Measurements from ENCODE around the gene SPNS3. TPM values are rescaled to one million over a fixed set of nuclear protein-coding genes. Genes with fewer than 3 reads are reported as not detected.

Gene SPNS3
- total RNA-seq, 1 donor from 2014 or later = 0.51 TPM

DNA sequence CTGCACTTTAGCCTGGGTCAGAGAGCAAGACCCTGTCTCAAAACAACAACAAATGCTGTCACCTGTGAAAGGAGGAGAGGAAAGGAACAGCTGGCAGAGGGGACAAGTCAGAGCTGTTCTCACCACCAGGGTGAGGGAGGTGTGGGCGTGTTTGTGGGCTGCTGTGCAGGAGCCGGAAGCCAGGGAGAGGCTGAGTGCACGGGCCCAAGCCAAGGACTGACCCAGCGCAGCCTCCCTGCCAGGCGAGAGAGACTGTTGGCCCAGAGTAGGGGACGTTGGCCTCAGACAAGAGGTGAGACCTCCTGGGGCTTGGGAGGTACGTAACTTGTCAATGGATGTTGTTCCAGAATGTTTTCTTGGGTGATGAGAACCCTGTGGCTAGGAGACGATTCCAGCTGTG lies 75.7 kb downstream of the SPNS3 start:
- DNase-seq (ENCODE audit: low read depth in 2 of 2) = peak in 1 of 2 donors; percentile 48

GRCh38 chr17:4509923-4510617 lies 76.3 kb downstream of the SPNS3 start:
- DNase-seq (ENCODE audit: low read depth in 2 of 2) = peak in 1 of 2 donors; percentile 51

DNA sequence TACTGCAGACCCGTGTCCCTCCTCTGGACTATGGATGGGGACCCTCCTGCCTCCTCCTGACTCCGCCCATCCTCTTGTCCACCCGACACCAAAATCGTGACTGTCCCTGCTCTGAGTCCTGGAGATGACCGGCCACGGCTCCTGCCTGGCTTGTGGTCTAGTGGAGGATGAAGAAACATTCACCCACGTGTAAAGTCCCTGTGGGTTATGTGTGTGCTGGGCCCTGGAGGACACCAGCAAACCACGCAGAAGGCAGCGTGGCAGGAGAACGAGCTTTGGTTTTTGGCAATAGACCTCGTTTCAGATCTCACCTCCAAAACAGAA lies 76.8 kb downstream of the SPNS3 start:
- no peak for DNase-seq (ENCODE audit: low read depth in 2 of 2)

- no peak for DNase-seq (ENCODE audit: low read depth in 2 of 2)
These were observed 77.6 kb downstream of the SPNS3 start for GRCh38 chr17:4511199-4511932.

DNA sequence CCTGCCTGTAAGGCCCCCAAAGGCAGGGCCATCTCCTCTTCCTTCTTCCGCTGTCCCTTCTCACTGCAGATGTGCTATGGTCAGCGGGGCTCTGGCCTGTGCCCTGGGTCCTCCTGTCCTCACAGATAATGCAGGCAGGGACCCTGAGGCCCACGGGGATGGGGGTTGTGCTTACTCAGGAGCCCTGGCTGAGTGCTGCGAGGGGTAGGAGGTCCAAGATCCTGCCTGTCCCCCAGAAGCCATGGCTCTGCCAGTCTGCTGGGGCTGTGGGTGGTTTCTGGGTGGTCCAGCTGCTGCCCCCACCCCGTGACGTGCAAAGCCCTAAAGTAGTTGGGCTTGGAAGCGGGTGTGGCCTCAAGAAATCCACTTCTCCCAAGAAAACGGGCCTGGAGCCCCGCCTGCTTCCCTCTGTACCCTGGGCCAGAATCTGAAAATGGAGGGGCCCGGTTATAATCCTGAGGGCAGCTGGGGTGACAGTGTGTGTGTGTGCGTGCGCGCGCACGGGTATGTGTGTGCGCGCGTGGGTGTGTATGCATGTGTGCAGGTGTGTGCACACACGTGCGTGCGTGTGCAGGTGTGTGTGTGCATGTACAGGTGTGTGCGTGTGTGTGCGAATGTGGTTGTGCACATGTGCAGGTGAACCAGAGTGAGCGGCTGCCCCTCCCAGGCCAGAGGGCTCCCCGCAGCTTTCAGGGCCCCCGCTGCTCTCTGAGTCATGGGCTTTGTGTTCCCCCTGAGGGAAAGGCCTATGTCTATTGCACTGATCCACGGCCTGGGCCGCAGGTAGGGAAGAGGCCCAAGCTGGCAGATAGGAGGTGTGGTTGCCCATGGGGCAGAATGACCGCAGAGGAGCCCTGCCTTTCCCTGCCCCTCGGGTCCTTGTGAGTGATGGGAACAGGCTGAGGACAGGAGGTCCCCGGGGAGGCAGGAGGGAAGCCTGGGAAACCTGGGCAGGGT lies 78.7 kb downstream of the SPNS3 start:
- DNase-seq (ENCODE audit: low read depth in 2 of 2) = no peak

DNA sequence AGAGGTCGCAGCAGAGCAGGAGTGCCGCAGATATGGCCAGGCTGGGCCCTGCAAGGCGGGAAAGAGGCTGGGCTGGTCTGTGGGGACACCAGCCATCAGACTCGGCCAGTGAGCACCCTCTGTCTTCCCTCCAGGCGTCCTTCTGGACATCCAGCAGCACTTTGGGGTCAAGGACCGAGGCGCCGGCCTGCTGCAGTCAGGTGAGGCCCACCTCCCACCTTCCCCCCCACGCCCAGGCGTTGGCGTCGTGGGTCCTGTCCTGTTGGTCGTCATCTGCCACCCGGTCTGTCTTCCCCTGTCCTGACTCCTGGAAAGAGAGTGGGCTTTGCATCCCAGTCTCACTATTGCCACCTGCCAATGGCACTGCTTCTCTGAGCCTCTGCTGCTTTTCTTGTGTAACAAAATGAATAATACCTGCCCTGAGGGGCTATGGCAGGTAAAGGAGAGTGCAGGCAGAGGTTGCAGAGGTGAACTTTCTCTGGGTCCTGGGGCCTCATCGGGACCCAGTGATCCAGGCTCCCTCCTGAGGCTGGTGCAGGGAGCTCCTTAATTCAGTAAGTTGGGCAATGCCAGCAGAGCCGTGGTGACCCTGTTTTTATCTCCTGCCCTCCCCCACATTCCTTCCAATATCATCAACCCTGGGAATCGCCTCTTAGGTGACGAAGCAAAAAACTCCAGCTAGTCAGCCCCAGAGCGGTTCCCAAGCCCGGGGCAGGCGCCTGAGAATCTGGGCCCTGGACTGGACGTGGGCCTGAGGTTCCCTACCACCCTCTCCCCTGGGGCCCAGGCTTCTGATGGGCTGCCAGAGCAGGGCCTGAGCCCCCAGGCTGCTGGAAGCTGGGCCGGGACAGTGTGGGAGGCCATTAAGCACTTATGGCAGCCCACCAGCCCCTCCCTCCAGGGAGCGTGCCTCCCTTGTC lies 79.6 kb downstream of the SPNS3 start:
- no peak for DNase-seq (ENCODE audit: low read depth in 2 of 2)

DNA sequence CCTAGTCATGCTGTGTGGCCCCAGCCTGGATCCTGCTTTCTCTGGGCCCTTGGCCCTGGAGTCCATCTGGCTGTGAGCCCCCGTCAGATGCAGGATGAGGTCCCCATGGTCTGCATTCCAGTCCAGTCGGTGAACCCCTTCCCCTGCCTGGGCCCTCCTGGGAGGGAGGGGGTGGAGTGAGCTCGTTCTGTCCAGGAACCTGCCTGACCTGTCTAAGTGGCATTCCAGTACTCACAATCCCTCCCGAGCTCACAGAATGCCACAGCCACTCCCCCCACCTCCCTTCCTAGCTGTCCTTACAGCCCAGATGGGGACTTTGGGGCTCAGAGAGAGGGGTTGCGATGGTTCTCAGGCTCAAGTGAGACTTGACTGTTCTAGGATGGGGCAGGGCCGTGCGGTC lies 80.5 kb downstream of the SPNS3 start:
- no peak for DNase-seq (ENCODE audit: low read depth in 2 of 2)

DNA sequence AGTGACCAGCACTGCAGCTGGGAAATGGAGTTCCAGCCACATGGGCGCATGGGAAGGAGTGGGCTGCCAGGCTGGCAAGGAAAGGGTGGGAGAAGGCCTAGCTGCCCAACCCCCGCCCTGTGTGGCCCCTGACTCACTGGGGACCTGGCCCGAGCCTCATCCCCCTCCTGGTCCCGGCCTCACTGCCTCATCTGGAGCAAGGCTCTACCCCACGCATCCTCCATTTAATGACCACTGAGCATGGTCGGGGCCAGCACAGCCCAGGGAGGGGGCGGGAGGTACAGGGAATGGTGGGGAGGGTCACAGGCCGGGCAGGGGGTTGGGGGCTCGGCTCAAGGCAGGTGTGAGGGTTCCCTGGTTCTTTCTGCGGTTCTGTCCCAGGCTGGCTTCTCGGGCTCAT lies 81.0 kb downstream of the SPNS3 start:
- DNase-seq (ENCODE audit: low read depth in 2 of 2) = no peak

DNA sequence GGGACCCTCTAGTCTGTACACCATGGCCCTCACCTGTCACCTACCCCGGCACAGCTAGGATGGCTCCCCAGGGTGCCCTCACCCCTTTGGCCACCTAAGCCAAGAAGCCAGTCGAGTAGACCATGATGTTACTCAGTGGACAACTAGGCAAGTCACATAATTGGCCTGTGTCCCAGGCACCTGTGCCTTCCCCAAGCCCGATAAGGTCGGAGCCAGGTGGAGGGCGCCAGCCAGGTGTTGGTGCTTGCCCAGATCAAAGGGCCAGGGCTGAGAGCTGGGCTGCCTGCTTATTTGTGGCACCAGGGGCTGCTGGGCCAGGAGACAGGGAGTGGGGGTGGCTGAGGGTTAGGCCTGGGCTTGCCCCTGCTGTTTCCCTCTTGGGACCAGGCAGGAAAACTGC lies 81.8 kb downstream of the SPNS3 start:
- DNase-seq (ENCODE audit: low read depth in 2 of 2) = no peak

- no peak for DNase-seq (ENCODE audit: low read depth in 2 of 2)
These were observed 83.0 kb downstream of the SPNS3 start for GRCh38 chr17:4516735-4517134.

GRCh38 chr17:4518901-4519300 lies 85.2 kb downstream of the SPNS3 start:
- DNase-seq (ENCODE audit: low read depth in 2 of 2) = no peak

DNA sequence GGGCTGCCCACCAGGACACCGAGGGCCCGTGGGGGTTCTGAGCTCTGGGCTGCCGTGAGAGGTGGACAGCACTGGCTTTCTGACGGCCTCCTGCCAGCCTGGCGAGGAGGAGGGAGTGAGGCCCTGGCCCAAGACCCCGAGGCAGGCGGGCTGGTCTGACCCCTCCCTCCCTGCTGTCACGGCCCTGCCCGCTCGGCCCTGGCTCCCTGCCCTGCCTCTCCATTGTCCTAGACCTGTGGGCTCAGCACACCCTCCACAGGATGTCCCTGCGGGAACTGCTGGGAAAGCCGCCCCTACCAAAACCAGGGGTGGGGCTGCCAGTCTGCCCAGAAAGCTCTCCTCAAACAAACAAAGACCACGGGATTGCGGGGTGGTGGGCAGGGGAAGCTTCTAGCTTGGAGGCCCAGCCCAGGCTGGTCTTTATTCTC lies 85.6 kb downstream of the SPNS3 start:
- DNase-seq (ENCODE audit: low read depth in 2 of 2) = peak; percentile 78 to 86

DNA sequence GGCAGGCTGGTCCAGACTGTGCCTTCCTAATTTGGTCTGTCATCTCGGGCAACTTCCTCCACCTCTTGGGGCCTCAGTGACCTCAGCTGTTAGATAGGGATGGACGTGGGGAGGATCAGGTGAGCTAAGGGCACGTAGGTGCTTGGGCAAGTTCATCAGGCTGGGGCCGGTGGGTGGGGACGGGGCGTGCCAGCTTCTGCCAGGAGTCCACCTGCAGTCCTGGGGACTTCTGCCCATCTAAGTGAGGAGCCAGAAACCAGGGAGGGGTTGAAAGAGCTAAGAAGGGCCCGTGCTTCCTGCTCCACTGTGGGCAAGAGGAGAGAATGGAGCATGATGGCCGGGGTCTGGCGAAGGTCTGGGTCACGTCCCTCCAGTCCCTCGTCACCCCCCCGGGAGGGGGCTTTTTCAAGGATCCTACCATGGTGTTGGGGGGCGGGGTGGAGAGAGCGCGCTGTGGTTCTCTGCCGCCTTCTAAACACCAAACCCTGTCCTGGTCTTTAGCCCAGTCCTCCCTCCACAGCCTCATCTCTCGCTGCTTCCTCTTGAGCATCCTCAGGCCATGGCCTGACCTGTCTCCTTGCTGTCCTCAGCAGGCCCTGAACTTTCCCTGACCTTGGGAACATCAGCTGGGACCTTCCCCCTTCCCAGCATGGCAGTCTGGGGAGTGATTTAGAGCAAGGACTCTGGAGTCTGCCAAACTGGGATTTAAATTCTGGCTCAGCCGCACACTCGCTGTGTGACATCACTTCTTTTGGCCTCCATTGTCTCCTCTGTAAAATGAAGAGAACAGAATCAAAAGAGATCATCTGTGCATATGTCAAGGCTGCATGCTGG lies 86.5 kb downstream of the SPNS3 start:
- no peak for DNase-seq (ENCODE audit: low read depth in 2 of 2)

DNA sequence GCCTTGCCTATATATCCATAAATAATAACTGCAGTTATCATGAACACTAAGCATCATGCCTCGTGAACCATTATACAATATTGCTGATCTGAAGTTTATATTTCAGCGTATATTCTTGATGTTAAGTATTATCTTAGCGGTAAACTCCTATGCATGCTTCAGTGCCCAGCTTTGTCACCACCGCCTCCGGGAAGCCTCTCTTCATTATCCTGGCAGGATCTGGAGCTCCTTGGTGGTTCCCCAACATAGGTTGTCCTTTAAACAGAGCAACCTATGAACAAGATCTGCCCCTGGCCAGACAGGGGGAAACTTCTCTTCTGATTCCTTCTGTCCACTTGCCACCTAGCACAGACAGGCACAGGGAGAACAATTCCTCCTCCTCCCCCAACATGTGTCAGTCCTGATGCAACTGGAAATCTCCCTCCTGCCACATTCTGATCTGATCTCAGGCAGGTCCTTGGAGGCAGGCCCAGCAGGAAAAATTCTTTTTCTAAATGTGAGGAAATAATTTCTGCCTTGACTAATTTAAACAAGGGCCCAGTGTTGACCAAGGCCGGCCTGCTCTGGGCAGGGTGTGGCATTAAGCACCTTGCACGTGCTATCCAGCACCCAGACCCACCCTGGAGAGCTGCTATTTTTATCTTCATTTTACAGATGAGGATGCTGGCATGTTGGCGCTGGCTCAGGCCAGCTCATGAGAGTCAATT lies 87.3 kb downstream of the SPNS3 start:
- peak in 1 of 2 donors; percentile 56 for DNase-seq (ENCODE audit: low read depth in 2 of 2)

DNA sequence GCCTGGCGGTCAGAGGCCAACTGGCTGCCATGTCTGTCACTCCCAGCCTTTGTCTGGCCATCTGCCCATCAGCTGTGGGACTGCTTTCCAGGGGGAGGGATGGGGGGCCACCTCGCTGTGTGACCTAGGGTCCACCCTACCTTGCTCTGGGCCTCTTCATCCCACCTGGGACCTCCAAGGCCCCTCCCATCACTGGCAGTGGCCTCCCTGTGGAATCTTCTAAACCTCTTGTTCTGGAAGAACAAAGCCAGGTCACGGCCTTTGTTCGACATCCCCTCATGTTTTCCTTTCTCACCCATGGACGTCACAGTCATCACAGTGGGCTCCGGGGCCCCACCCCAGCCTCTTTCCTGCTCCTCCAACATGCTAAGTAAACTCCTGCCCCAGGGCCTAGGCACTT lies 88.9 kb downstream of the SPNS3 start:
- DNase-seq (ENCODE audit: low read depth in 2 of 2) = peak in 1 of 2 donors; percentile 50

- DNase-seq (ENCODE audit: low read depth in 2 of 2) = no peak
These were observed 90.2 kb downstream of the SPNS3 start for GRCh38 chr17:4523946-4524345.

GRCh38 chr17:4525691-4526397 lies 92.1 kb downstream of the SPNS3 start:
- no peak for DNase-seq (ENCODE audit: low read depth in 2 of 2)

GRCh38 chr17:4527134-4527533 lies 93.4 kb downstream of the SPNS3 start:
- no peak for DNase-seq (ENCODE audit: low read depth in 2 of 2)

GRCh38 chr17:4527566-4528125 lies 93.9 kb downstream of the SPNS3 start:
- DNase-seq (ENCODE audit: low read depth in 2 of 2) = no peak
